HG03139 (cell line): ENCODE results near the gene OTUD6A.
"Not testable (repeated sequence)": the region's sequence is repeated elsewhere in the genome, so short reads cannot be mapped to it uniquely, and the experiment has no call there.

Experiments
- ATAC-seq: cut with Tn5 transposase; IDR thresholded peaks from one replicate; pipeline ENCODE4 v1.9.1; 2021; ENCODE audit not compliant: unreplicated experiment

OTUD6A gene

GRCh38 chrX:70046978-70047377 lies 15.3 kb upstream of the OTUD6A start:
- no peak for ATAC-seq

GRCh38 chrX:70049406-70049805 lies 12.9 kb upstream of the OTUD6A start:
- no peak for ATAC-seq

DNA sequence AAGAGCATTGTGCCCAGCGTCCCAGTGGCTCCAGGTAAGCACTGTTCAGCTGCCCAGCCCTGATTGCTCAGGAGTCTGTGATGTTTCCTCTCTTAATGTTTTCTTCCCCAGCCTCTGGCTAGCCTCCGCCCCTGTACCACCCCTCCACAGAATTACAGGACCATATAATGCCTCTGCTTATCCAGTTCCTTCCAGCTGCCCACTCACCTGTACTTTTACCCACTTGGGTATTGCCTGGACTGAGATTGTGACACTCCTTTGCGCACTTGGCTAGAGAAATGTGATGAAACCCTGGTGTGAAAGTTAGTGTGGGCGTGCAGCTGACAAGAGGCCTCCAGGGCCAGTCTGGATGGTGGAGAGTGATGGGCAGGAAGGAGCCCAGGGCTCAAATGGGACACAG lies 12.3 kb upstream of the OTUD6A start, which contains the start of gene AWAT2:
Gene AWAT2 (minus strand): TSS at position 14 of the 400 bp plus-strand sequence. CDS start 6 bp downstream, at position 8.
- no peak for ATAC-seq

- no peak for ATAC-seq
Observed at GRCh38 chrX:70052895-70053615, 9.2 kb upstream of the OTUD6A start.

DNA sequence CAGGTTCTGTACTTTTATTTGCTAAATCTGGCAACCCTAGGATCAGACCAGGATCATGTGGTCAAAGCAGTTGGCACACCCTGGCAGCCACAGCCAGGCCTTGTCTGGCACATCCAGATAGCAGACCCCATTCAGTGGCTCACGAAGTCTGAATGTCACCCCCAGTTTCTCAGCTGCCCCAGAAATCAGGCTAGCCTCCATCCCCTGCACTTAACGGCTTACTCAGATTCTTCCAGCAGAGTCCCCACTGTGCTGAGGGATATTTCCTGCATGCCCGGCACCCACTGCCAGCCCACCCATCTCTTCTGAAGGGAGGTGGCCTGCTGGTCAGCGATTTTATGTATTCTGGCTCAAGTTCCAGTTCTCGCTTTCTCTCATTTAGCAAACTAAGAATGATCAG lies 7.9 kb upstream of the OTUD6A start:
- ATAC-seq, result no peak

DNA sequence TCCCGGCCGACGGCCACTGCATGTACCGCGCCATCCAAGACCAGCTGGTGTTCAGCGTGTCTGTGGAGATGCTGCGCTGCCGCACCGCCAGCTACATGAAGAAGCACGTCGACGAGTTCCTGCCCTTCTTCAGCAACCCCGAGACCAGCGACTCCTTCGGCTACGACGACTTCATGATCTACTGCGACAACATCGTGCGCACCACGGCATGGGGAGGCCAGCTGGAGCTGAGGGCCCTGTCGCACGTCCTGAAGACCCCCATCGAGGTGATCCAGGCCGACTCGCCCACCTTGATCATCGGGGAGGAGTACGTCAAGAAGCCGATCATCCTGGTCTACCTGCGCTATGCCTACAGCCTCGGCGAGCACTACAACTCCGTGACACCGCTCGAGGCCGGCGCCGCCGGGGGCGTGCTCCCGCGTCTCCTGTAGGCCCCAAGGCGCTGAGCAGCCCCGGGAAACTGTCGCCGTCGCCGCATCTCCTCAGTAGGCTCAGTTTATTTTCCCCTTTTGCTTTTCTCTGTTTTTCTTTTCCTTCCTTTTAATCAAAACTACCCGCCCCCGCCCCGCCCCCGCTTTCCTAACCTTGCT lies 799 bp downstream of the OTUD6A start:
- no peak for ATAC-seq

DNA sequence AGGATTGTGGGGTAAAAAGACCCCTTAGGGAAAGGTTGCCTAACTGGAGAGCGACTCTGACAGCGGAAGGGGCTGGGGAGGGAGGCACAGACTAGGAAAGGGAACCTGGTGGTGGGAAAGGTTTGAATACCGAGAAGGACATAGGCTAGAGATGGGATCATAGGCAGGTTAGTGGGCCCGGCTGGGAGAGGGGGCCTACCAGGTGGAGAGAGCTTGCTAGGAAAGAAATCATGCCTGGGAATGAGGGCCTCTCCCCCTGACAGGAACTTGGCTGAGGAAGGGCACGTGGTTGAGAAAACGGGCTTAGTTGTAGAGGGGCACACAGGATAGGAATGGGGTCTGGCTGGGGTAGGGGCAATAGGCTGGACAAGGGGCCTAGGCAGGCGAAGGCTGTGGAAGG lies 4.4 kb downstream of the OTUD6A start:
- no peak for ATAC-seq

GRCh38 chrX:70079297-70079696 lies 17.0 kb downstream of the OTUD6A start:
- no peak for ATAC-seq

- ATAC-seq, result no peak
Observed at GRCh38 chrX:70079870-70080269, 17.6 kb downstream of the OTUD6A start.

DNA sequence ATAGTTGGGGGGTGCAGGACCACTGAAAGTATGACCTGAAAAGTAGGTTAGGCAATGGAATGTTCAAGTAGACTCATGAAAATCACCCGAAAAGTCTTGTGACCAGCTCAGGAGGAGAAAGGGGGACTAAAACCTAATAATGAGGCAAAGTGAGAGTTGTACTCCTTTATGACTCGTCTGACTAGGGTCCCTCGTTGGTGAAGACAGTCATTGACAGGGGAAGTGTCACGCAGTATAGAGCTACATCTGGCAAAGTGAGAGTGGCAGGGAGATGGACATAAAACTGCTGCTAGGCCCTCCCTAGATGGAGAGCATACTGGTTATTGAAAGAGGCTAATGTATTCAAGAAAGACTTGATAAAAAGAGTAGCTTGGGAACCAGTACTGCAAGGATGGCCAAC lies 20.5 kb downstream of the OTUD6A start:
- ATAC-seq, result no peak

DNA sequence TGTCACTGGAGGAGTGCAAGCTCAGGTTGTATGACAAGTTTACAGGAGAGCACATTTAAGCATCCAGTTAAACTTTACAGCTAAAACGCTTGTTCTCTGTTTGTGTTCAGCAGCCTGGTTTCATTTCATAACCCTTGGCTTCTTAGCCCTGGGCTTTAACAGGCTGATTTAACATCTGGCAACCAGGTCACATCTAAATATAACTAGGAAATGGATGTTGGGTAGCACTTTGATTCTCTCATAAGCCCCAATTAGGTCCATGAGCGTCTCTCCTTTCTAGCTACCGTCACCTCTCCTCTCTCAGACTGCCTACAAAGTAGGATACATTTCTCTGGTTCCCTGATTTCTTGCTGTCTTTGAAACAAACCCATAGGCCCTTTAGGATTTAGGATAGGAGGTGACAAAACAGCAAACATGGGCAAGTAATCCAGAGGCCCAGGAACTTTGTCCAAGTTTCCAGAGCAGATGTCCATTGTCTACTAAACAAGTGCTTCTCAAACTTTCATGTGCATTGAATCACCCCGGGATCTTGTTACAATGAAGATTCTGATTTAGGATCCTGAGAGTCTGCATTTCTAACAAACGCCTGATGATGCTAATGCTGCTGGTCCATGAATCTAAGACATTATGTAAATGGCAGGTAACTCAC lies 22.5 kb downstream of the OTUD6A start:
- ATAC-seq, result no peak

GRCh38 chrX:70087857-70088630 lies 25.8 kb downstream of the OTUD6A start:
- no peak for ATAC-seq

GRCh38 chrX:70088751-70089150 lies 26.5 kb downstream of the OTUD6A start:
- ATAC-seq, result no peak

DNA sequence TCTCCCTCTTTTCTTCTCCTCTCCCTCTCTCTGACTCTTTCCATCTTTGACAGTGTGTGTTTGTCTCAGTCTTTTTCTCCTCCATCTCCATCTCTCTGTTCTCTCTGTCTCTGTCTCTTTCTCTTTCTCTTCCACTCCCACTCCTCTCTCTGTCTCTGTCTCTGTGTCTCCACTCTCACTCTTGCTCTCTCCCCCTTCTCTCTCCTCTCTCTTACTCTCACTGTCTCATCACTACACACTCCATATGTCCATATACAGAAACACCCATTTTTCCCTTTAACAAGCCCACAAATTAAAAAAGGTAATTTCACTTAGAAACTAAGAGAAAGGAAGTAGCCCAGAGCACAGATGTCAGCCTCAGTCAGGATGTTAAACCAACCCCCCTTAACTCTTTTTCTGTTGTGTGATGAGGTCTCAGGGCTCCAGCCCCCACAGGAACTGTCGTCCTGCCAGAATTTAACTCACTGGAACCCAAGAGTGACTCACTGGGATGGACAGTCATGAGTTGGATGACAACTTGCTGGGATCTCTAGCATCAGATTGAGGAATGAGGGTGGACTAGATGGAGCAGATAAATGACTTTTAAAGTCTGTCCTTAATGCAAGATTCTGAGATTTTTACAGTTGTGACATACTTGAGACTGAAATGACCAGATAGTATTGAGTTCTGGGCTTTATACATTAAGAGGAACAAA lies 27.5 kb downstream of the OTUD6A start:
- no peak for ATAC-seq

DNA sequence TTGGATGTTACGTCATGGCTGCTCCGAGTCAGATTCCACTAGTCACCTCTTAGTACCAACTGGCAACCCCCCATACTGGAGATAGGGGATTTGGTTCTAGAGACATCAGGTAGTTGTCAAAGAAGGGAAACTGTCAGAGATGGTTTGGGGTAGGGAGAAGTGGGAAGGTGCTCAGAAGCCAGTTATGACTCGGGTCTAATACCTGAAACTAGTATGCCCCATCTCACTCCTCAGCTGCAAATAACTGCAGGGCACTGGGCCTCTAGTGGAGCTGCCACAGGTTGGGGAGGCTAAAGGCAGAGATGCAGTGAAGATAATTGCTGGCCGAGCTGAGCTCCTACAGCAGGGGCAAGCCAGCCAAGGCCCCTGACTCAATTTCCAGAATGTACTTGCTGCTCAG lies 30.0 kb downstream of the OTUD6A start:
- no peak for ATAC-seq

GRCh38 chrX:70096052-70096451 lies 33.8 kb downstream of the OTUD6A start:
- ATAC-seq, result no peak

- no peak for ATAC-seq
Observed at GRCh38 chrX:70105229-70105628, 43.0 kb downstream of the OTUD6A start.

- ATAC-seq, result not testable (repeated sequence)
Observed at GRCh38 chrX:70111436-70112026, 49.3 kb downstream of the OTUD6A start.
